Adrenal gland (tissue), 12 donors: ENCODE results near the gene MBOAT7. TPM values are rescaled to one million over a fixed set of nuclear protein-coding genes. Genes with fewer than 3 reads are reported as not detected.
"Not testable (repeated sequence)": the region's sequence is repeated elsewhere in the genome, so short reads cannot be mapped to it uniquely, and the experiment has no call there.

Experiments used
- DNase-seq, 7 donors: peaks; one replicate each; pipeline ENCODE4 v3.0.0-alpha.2; 2019 to 2020
- H3K27ac ChIP-seq, 5 donors: fragments of 200-600 bp; sonication (generic) in 4 of 5; 1 replicate in 3 of 5; 2 replicates in 2 of 5; pipeline versions ENCODE4 v1.5.1 to v1.8.0; 2016 to 2020; ENCODE audit warnings: mild to moderate bottlenecking in 1 of 5
- H3K27me3 ChIP-seq: fragments of 200-600 bp; 2 replicates; pipeline ENCODE4 v1.8.0; 2021
- H3K36me3 ChIP-seq, 2 donors: fragments of 200-600 bp; replicated peaks in 1 of 2; 1 replicate in 1 of 2; 2 replicates in 1 of 2; pipeline versions ENCODE4 v1.5.1 to v1.8.0; 2018 to 2022
- H3K4me1 ChIP-seq, 2 donors: fragments of 200-600 bp; replicated peaks in 1 of 2; 1 replicate in 1 of 2; 2 replicates in 1 of 2; pipeline versions ENCODE4 v1.5.1 to v1.8.0; 2018 to 2021
- H3K4me3 ChIP-seq, 4 donors: fragments of 200-600 bp; sonication (generic) in 3 of 4; one replicate each; pipeline ENCODE4 v1.5.1; 2016 to 2018
- H3K9me3 ChIP-seq, 3 donors: fragments of 200-600 bp; sonication (generic) in 1 of 3; replicated peaks in 1 of 3; 1 replicate in 2 of 3; 2 replicates in 1 of 3; pipeline versions ENCODE4 v1.5.1 to v1.8.0; 2016 to 2021
- POLR2A ChIP-seq, 2 donors: fragments of 450-650 bp; IDR thresholded peaks; one replicate each; pipeline ENCODE4 v1.6.1; 2017; ENCODE audit warnings: antibody characterized with exemption in 2 of 2, mild to moderate bottlenecking in 2 of 2, moderate library complexity in 1 of 2
- WGBS, 4 donors: extraction: QIAGEN DNeasy Blood & Tissue Kit in 2 of 4; methylation state at CpG; one replicate each; pipeline versions ENCODE4 v1.1.5 to v1.1.7; 2013 to 2017; 5-methylcytosine and 5-hydroxymethylcytosine counted together
- intact Hi-C, 2 donors: fragments of 100-400 bp; cut with DNase I; formaldehyde crosslinking; loops; one replicate each; pipeline versions ENCODE4 v1.14.1 to v1.15.0; 2022 to 2023
- polyA plus RNA-seq, 3 donors: library from polyadenylated mRNA; stranded (reverse); fragments of 200-250 nt in 2 of 3; fragments of 350-450 nt in 1 of 3; fragmentation: Illumina TruSeq in 1 of 3; extraction: RNeasy Lipid Tissue Mini Kit (QIAGEN cat#74804) in 1 of 3; gene quantifications; one replicate each; pipeline ENCODE4 v1.2.3, GENCODE V29; 2013 to 2014
- total RNA-seq, 9 donors: library from RNA; depleted of rRNA in 4 of 9; stranded (reverse); fragments of >200 nt in 4 of 9; fragments of 120-200 nt in 1 of 9; fragmentation: NEBNext Ultra II Directional in 1 of 9; extraction: Animal tissue kit (Norgen Biotek cat#: 25700) in 1 of 9; gene quantifications; one replicate each; pipeline versions ENCODE4 v1.1.0 to v1.2.4, GENCODE V29; 2013 to 2023
- TF ChIP-seq, protein P1 (sequence below), 6 experiments: fragments of 450-650 bp in 4 of 6; fragments of 200-600 bp in 2 of 6; sonication (generic) in 1 of 6; IDR thresholded peaks; 1 replicate in 5 of 6; 2 replicates in 1 of 6; pipeline versions ENCODE4 v1.5.1 to v1.8.0; 2016 to 2021; ENCODE audit warnings: antibody characterized with exemption in 6 of 6, mild to moderate bottlenecking in 2 of 6, moderate library complexity in 1 of 6
- donor health status: healthy with polysubstance abuse.
- donor health status: Bipolar disorder and iron deficiency.
- donor health status: DM: yes; HTN: yes; CAD: no.
- donor health status: DM: no; HTN: no; CAD: no.
- donor health status: DM: no; HTN: no; CAD: no.
- donor health status: DM: yes; HTN: yes; CAD: no.

MBOAT7 gene
- total and polyA plus RNA-seq, 12 donors = 98.0 to 670 (median 327) TPM

DNA sequence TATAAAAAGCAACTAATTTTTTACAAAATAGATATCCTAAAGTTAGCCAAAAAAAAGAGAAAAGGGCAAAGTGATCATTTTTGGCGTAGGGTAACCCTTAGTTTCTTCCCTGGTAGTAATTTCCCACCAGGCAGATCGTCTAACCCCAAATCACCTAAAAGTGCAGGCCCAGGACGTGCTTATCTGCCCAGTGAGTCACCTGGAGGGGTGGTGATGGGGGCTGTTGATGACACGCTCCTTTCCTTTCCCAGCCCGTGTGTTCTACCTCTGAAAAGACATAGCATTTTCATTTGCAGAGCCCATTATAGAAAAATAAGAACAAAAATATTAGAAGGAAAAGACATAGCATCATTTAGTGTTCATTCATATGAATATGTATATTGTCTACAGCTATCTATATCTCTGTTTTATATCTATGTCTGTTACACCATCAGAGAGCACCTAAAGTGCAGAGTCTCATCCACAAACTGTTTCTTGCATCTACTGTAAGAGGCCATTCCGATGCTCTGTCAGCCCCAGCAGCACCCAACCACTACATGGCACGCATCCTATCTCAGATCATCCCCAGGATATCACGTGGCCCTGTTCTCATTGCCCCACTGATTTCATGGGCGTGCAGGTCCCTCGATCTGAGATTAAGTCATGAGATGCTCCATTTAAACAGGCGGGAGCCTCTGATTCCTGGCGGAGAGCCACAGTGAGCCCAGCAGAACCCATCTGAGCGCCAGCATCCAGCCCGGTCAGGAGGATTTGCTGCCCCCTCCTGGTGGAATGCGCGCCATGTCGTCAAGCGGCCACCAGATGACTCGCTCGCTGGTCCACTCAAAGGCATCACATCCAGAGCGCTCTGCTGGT lies 41.9 kb upstream of the MBOAT7 start:
- intact Hi-C loops = loop anchor here (2.0 to 5.0 kb wide), 2 partner anchors 63 to 64 kb away; no protein-coding TSS in a partner anchor
- 18 to 28% (median 21%) methylated on average over 11 to 21 of the region's 21 CpGs for WGBS, 4 donors
- Histone ChIP-seq H3K4me1 (peaks cover 0 to 6% of the 10 kb centered on the region in 2 donors), H3K36me3 (no peaks in the 10 kb centered on the region), H3K4me3 (no peak overlapping the region), H3K9me3 (no peaks in the 10 kb centered on the region), H3K27ac (no peak overlapping the region), H3K27me3 (no peaks in the 10 kb centered on the region)
- TF ChIP-seq, protein P1, sequence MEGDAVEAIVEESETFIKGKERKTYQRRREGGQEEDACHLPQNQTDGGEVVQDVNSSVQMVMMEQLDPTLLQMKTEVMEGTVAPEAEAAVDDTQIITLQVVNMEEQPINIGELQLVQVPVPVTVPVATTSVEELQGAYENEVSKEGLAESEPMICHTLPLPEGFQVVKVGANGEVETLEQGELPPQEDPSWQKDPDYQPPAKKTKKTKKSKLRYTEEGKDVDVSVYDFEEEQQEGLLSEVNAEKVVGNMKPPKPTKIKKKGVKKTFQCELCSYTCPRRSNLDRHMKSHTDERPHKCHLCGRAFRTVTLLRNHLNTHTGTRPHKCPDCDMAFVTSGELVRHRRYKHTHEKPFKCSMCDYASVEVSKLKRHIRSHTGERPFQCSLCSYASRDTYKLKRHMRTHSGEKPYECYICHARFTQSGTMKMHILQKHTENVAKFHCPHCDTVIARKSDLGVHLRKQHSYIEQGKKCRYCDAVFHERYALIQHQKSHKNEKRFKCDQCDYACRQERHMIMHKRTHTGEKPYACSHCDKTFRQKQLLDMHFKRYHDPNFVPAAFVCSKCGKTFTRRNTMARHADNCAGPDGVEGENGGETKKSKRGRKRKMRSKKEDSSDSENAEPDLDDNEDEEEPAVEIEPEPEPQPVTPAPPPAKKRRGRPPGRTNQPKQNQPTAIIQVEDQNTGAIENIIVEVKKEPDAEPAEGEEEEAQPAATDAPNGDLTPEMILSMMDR (IDR thresholded peaks at IDR 0.05) = peak; percentile 84 to 94 (median 90)
- no peak for TF ChIP-seq POLR2A (IDR thresholded peaks at IDR 0.05)
- DNase-seq = peak; percentile 86 to 95 (median 91)

DNA sequence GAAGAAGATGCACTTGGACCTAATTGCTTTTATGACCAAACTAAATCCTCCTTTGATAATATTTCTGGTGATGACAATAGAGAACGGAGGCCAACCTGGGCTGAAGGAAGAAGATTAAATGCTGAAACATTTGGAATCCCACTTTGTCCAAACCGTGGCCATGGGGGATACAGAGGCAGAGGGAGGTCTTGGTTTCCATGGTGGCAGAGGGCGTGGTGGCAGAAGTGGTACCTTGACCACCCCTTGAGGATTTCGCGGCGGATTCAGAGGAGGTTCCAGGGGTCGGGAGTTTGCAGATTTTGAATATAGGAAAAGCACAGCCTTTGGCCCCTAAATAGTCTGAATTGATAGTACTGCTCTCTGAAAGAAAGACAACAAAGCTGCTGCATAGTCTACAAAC lies 40.7 kb upstream of the MBOAT7 start:
- Histone ChIP-seq H3K4me1 (peaks cover 0 to 6% of the 10 kb centered on the region in 2 donors), H3K9me3 (no peaks in the 10 kb centered on the region), H3K27me3 (no peaks in the 10 kb centered on the region), H3K4me3 (no peak overlapping the region), H3K27ac (no peak overlapping the region), H3K36me3 (no peaks in the 10 kb centered on the region)
- TF ChIP-seq POLR2A (IDR thresholded peaks at IDR 0.05) = no peak
- TF ChIP-seq, protein P1 (IDR thresholded peaks at IDR 0.05) = no peak
- 80 to 85% (median 83%) methylated on average over 7 of the region's 7 CpGs for WGBS, 4 donors
- DNase-seq = peak in 2 of 7 donors; percentile 13 to 25
- intact Hi-C loops = loop anchor here (2.0 to 5.0 kb wide), 2 partner anchors 61 to 63 kb away; no protein-coding TSS in a partner anchor

DNA sequence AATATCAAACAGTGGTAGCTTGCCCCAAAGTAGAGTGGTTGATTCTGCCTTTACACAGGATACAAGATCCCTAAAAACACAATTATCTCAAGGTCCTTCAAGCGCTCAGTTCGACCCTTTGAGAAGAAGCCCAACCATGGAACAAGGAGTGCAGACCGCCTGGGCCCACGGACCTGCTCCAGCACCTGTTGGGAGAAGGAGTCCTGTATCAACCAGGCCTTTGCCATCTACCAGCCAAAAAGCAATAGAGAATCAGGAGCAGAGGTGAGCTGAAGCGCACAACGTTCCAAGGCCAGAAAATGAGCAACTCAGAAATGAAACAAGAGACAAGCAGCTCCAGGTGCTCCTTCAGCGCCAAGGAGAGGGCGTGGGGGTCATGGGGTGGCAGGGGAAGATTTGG lies 39.8 kb upstream of the MBOAT7 start:
- TF ChIP-seq POLR2A (IDR thresholded peaks at IDR 0.05) = no peak
- TF ChIP-seq, protein P1 (IDR thresholded peaks at IDR 0.05) = no peak
- 82 to 87% (median 86%) methylated on average over 8 of the region's 8 CpGs for WGBS, 4 donors
- peak in 2 of 7 donors; percentile 13 to 24 for DNase-seq
- intact Hi-C loops = no loop called here
- Histone ChIP-seq H3K4me3 (no peak overlapping the region), H3K27ac (no peak overlapping the region), H3K27me3 (no peaks in the 10 kb centered on the region), H3K9me3 (no peaks in the 10 kb centered on the region), H3K4me1 (peaks cover 0 to 6% of the 10 kb centered on the region in 2 donors), H3K36me3 (no peaks in the 10 kb centered on the region)

DNA sequence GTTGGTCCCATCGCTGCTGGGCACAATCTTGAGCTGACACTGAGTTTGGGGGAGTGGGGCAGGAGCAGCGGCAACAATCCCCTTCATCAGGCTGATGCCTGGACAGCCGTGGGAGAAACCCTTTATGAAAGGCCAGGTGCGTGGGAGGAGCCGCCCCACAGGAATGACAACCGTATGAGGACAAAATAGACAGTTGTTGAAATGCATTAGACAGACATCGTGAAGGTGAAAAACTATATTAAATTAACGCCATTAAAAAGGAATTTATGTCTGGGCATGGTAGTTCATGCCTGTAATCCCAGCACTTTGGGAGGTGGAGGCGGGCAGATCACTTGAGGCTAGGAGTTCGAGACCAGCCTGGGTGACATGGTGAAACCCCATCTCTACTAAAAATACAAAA lies 35.2 kb upstream of the MBOAT7 start:
- intact Hi-C loops, H3K9me3 ChIP-seq, H3K4me3 ChIP-seq, H3K27me3 ChIP-seq, H3K27ac ChIP-seq, H3K4me1 ChIP-seq, H3K36me3 ChIP-seq: not testable (repeated sequence)
- 69 to 78% (median 74%) methylated on average over 9 to 10 of the region's 10 CpGs for WGBS, 4 donors
- DNase-seq = peak in 3 of 7 donors; percentile 2 to 13 (median 3)

DNA sequence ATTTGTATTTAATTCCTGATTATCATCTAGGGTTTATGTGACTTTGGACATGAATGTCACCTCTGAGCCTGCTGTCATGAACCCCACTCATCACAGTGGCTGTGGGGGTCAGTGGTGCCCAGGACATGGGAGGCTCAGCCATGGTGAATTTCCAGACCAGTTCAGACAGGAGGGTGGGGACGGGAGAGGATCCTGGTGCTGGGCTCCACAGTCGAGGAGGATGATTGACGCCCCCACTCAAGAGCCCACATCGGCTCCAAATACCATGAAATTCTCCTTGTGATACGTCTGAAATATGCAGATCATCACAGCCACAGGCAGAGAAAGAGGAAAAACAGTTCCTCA lies 34.5 kb upstream of the MBOAT7 start:
- whole genome bisulfite sequencing, 4 donors = 38 to 49% (median 47%) methylated on average over 5 of the region's 5 CpGs
- H3K27ac ChIP-seq, H3K9me3 ChIP-seq, H3K36me3 ChIP-seq, H3K4me1 ChIP-seq, H3K4me3 ChIP-seq, H3K27me3 ChIP-seq: not testable (repeated sequence)
- intact Hi-C loops = loop anchor here in 1 of 2 donors (2.0 kb wide), 1 partner anchor 21 kb away; no protein-coding TSS in a partner anchor
- peak in 2 of 7 donors; percentile 4 to 35 for DNase-seq

DNA sequence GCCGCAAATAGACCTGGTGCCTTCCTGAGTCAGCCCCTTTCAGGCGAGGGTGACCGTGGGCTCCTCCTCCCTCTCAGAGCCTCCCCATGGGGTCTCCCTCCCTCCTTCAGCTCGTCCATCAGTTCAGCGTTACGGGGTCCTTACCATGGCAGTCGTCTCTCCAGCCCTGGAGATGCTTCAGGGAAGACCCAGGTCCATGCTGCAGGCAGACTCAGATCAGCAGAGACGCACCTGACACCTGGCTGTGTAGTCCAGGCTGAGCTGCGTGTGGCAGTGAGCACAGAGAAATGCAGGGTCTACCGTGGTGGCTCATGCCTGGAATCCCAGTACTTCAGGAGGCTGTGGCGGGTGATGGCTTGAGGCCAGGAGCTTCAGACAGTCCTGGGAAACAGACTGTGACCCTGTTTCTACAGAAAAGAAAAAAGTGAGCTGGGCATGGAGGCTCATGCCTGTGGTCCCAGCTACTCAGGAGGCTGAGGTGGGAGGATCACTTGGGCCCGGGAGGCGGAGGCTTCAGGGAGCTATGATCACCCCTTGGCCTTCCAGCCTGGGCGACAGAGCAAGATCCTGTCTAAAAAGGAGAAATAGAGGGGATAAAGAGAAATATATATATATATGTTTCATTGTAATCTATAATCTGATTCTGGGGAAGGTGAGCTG lies 34.0 kb upstream of the MBOAT7 start:
- DNase-seq = peak in 1 of 7 donors; percentile 48
- H3K27me3 ChIP-seq, H3K36me3 ChIP-seq, H3K4me1 ChIP-seq, H3K9me3 ChIP-seq, H3K4me3 ChIP-seq: not testable (repeated sequence)
- H3K27ac ChIP-seq = peak overlapping the region in 1 of 5 donors; percentile 40
- 35 to 45% (median 43%) methylated on average over 14 of the region's 14 CpGs for WGBS, 4 donors
- intact Hi-C loops = loop anchor here in 1 of 2 donors (2.0 kb wide), 1 partner anchor 21 kb away; no protein-coding TSS in a partner anchor

DNA sequence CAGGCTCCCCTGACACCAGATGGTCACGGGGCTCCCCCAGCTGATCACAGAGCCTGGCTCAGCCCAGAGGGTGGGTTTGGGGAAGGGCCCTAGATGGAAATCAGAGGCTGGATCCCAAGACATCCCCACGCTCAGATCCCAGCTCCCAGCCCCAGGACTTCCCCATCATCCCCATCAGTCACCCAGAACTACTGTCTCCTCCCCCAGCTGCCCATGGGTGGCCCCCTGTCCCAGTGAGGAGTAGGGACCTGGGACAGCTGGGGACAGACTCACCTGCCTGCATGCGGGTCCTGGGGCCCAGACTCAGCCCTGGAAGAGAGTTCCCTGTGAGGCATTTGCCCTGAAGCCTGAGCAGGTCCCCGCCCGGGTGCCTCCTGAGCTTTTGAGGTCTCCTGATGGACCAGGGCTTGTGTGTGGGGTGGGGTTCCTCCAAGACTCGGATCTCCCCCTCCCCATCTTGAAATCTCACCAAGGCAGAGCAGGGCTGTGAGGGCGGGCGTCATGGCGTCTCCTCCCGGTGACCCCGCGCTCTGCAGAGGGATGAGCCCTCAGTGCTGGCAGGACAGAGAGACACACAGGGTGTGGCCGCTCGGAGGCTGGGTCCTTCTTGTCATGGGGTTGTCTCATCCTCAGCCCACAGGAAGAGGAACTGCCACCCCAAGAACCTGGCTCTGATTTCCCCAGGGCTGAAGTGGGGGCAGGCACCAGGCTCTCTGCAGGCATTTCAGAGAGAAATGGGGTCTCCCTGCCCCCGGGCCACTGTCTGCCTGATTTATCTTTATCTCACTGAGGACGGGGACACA lies 33.3 kb upstream of the MBOAT7 start, which contains the start of gene LILRB3:
Gene LILRB3, minus strand, starts transcription at position 534 of the 803 bp plus-strand sequence. Its CDS starts 31 bp downstream, at position 503.
- peak in 1 of 7 donors; percentile 56 for DNase-seq
- intact Hi-C loops = loop anchor here in 1 of 2 donors (2.0 kb wide), 1 partner anchor 22 kb away; no protein-coding TSS in a partner anchor
- not testable (repeated sequence) for H3K9me3 ChIP-seq, H3K36me3 ChIP-seq, H3K4me1 ChIP-seq, H3K27me3 ChIP-seq
- peak within 1 kb of the TSS in 1 of 4 donors; percentile 29 for H3K4me3 ChIP-seq
- 52 to 57% (median 55%) methylated on average over 11 to 16 of the region's 16 CpGs for WGBS, 4 donors
- peak within 1 kb of the TSS in 1 of 5 donors; percentile 52 for H3K27ac ChIP-seq
